Measurements from ENCODE around the gene CCR2.

Gene CCR2

GRCh38 chr3:46356276-46356675, 2.4 kb downstream of the CCR2 start:
- DNase-seq, result no peak

DNA sequence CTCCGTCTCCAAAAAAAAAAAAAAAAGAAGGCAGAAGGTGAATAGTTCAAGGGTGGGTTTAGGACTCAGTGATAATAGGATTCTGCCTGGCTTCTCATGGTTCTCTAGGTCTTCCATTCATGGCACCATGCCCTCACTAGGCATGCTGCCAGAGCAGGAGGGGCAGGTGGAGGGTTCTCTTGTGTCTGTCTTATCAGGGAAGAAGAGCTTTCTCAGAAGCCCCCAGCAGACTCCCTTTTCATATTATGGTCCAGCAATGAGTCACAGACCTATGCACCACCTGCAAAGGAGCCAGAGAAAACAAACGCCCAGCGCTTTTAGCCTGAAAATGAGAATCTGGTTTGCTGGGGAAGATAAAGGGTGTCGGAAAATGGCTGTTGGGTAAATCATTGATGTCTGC, 3.0 kb downstream of the CCR2 start:
- DNase-seq, result no peak

DNA sequence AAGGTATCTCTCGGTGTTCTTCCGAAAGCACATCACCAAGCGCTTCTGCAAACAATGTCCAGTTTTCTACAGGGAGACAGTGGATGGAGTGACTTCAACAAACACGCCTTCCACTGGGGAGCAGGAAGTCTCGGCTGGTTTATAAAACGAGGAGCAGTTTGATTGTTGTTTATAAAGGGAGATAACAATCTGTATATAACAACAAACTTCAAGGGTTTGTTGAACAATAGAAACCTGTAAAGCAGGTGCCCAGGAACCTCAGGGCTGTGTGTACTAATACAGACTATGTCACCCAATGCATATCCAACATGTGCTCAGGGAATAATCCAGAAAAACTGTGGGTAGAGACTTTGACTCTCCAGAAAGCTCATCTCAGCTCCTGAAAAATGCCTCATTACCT, 4.6 kb downstream of the CCR2 start:
- DNase-seq, result no peak

- peak; percentile 84 for DNase-seq
Observed at GRCh38 chr3:46359733-46360493, 6.0 kb downstream of the CCR2 start.

- DNase-seq, result no peak
Observed at GRCh38 chr3:46360907-46361306, 7.0 kb downstream of the CCR2 start.

DNA sequence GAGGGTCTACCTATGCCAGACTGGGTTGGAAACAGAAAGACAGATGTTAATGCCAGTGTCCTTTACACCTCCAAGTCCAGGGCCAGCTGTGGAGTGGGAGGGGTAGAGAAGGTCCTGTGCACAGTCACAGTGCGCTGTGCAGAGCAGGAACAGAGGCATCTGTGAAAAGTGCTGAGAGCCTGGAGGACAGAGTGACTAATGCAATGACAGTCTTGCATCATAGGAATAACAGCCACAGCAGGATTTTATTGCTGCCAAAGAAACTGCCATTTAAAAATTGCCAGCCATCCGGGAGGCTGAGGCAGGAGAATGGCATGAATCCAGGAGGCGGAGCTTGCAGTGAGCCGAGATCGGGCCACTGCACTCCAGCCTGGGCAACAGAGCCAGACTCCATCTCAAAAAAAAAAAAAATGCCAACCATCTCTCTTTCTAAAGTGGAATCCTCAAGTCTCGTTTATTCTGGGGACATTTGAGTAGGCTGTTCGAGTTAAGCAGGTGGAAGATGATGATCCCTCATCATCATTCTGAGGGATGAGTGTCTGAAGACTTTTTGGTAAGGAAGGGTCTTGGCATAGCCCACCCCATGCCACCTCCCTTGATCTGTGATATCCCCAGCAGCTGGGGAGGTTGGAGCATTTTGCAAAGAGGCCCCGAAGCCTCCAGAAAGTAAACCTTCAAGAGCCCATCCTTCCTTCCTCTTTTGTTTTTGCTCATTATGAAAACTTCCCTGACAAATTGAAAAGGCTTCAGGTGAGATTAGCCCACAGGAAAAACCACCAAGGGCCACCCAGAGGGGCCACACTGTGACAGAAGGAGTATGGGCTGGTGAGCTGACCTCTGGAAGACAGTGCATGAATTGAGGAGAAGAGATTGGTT, 7.7 kb downstream of the CCR2 start:
- DNase-seq, result peak; percentile 63

DNA sequence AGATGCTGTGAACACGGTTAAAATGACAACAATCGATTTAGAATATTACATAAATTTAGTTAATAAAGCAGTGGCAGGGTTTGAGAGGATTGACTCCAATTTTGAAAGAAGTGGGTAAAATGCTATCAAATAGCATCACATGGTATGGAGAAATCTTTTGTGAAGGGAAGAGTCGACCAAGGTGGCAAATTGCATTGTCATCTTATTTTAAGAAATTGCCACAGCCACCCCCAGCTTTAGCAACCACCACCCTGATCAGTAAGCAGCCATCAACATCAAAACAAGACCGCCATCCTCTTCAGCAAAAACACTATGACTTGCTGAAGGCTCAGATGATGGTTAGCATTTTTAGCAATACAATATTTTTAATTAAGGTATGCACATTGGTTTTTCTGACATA, 11.1 kb downstream of the CCR2 start:
- DNase-seq, result no peak

- DNase-seq, result no peak
Observed at GRCh38 chr3:46365737-46366524, 12.0 kb downstream of the CCR2 start.

GRCh38 chr3:46367811-46368210, 13.9 kb downstream of the CCR2 start:
- no peak for DNase-seq

GRCh38 chr3:46368569-46368968, 14.7 kb downstream of the CCR2 start:
- DNase-seq, result peak; percentile 86

DNA sequence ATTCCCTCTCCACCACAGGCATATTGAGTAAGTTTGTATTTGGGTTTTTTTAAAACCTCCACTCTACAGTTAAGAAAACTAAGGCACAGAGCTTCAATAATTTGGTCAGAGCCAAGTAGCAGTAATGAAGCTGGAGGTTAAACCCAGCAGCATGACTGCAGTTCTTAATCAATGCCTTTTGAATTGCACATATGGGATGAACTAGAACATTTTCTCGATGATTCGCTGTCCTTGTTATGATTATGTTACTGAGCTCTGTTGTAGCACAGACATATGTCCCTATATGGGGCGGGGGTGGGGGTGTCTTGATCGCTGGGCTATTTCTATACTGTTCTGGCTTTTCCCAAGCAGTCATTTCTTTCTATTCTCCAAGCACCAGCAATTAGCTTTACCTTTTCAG, 15.2 kb downstream of the CCR2 start:
- DNase-seq, result peak; percentile 43

DNA sequence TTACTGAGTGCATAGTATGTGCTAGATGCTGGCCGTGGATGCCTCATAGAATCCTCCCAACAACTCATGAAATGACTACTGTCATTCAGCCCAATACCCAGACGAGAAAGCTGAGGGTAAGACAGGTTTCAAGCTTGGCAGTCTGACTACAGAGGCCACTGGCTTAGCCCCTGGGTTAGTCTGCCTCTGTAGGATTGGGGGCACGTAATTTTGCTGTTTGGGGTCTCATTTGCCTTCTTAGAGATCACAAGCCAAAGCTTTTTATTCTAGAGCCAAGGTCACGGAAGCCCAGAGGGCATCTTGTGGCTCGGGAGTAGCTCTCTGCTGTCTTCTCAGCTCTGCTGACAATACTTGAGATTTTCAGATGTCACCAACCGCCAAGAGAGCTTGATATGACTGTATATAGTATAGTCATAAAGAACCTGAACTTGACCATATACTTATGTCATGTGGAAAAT, 15.8 kb downstream of the CCR2 start:
- peak; percentile 92 for DNase-seq

DNA sequence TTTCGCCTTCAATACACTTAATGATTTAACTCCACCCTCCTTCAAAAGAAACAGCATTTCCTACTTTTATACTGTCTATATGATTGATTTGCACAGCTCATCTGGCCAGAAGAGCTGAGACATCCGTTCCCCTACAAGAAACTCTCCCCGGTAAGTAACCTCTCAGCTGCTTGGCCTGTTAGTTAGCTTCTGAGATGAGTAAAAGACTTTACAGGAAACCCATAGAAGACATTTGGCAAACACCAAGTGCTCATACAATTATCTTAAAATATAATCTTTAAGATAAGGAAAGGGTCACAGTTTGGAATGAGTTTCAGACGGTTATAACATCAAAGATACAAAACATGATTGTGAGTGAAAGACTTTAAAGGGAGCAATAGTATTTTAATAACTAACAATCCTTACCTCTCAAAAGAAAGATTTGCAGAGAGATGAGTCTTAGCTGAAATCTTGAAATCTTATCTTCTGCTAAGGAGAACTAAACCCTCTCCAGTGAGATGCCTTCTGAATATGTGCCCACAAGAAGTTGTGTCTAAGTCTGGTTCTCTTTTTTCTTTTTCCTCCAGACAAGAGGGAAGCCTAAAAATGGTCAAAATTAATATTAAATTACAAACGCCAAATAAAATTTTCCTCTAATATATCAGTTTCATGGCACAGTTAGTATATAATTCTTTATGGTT, 17.1 kb downstream of the CCR2 start, which contains the start of gene CCR5:
Gene CCR5 (plus strand): TSS at position 108 of the 680 bp plus-strand sequence. CDS start 1,957 bp downstream, outside the sequence.
- peak; percentile 90 for DNase-seq

- DNase-seq, result no peak
Observed at GRCh38 chr3:46371519-46372340, 17.8 kb downstream of the CCR2 start.

- peak; percentile 71 for DNase-seq
Observed at GRCh38 chr3:46372492-46373359, 18.8 kb downstream of the CCR2 start.

DNA sequence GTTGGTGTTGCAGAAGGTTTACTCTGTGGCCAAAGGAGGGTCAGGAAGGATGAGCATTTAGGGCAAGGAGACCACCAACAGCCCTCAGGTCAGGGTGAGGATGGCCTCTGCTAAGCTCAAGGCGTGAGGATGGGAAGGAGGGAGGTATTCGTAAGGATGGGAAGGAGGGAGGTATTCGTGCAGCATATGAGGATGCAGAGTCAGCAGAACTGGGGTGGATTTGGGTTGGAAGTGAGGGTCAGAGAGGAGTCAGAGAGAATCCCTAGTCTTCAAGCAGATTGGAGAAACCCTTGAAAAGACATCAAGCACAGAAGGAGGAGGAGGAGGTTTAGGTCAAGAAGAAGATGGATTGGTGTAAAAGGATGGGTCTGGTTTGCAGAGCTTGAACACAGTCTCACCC, 20.8 kb downstream of the CCR2 start:
- no peak for DNase-seq

GRCh38 chr3:46375218-46375617, 21.3 kb downstream of the CCR2 start:
- DNase-seq, result peak; percentile 73

DNA sequence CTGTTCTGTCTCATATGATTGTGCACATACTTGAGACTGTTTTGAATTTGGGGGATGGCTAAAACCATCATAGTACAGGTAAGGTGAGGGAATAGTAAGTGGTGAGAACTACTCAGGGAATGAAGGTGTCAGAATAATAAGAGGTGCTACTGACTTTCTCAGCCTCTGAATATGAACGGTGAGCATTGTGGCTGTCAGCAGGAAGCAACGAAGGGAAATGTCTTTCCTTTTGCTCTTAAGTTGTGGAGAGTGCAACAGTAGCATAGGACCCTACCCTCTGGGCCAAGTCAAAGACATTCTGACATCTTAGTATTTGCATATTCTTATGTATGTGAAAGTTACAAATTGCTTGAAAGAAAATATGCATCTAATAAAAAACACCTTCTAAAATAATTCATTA, 21.9 kb downstream of the CCR2 start:
- no peak for DNase-seq

DNA sequence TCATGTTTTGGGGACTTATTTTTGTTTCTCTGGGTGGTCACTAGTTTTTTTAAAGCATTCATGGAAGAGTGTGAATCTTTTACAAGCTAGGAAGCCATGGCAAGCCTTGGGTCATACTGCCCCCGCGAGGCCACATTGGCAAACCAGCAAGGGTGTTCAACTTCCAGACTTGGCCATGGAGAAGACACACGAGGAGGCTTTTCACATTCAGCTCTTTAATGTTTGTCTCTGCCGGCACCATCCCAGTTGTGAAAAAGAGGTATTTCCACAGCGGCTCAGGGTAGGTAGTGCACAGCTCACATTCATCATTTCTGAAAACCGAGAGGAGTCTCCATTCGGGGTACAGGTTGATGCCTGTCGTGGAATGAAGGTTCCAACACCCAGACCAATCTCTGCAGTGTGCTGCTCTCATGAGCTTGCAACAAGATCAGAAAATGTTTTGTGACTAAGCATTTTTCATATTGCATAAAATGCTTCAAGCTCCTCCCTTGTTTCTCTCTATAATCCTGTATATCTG, 24.6 kb downstream of the CCR2 start:
- peak; percentile 78 for DNase-seq

Measured in activated CD4-positive, alpha-beta T cell treated with anti-CD3 and anti-CD28 coated beads, Interleukin-10, Interleukin-2, amounts not matched to agents 100 ng/mL and 50 ng/mL, durations not matched to agents 16 hours and 8 hours (primary cell).